A549 (cell line): ENCODE data around the gene MLST8. TPM values are rescaled to one million over a fixed set of nuclear protein-coding genes. Genes with fewer than 3 reads are reported as not detected.

Experiments used
- ATAC-seq, 2 experiments: fragments of 200-7000 bp in 1 of 2; fragments of >200 bp in 1 of 2; cut with Nextera tagmentation in 1 of 2; cut with Tn5 transposase in 1 of 2; 3 replicates each; pipeline versions ENCODE4 v1.8.0 to v1.9.1; 2018 to 2020; ENCODE audit warnings: mild to moderate bottlenecking in 1 of 2, moderate library complexity in 1 of 2
- CTCF ChIA-PET: fragments of 300-600 bp; sonication (Branson Sonifier 250); formaldehyde crosslinking; extraction: SDS; loops from one replicate; lab custom pipeline; 2021; ENCODE audit warnings: antibody characterized with exemption, inconsistent platforms; lab: Yijun Ruan, JAX
- POLR2A ChIA-PET: fragments of 350-600 bp; formaldehyde crosslinking; extraction: SDS; loops from one replicate; lab custom pipeline; 2021; ENCODE audit warnings: antibody characterized with exemption, inconsistent platforms; lab: Yijun Ruan, JAX
- DNase-seq, 2 experiments: peaks; one replicate each; pipeline versions ENCODE4 v3.0.0 to v3.0.0-alpha.2; 2011 to 2016; ENCODE audit warnings: low read depth in 1 of 2, low spot score in 1 of 2
- FAIRE-seq: peaks from 2 replicates; lab custom pipeline; 2011; peaks lifted over from hg19 to GRCh38; lab: Jason Lieb, UNC
- H3K27ac ChIP-seq, 2 experiments: fragments of >200 bp; sonication (Bioruptor Twin); formaldehyde crosslinking; 3 replicates each; pipeline ENCODE4 v1.5.1; 2016 to 2017
- H3K4me1 ChIP-seq: fragments of >200 bp; sonication (Bioruptor Twin); formaldehyde crosslinking; 3 replicates; pipeline ENCODE4 v1.6.1; 2016
- H3K4me2 ChIP-seq: fragments of >200 bp; sonication (Bioruptor Twin); formaldehyde crosslinking; 3 replicates; pipeline ENCODE4 v1.6.1; 2016
- H3K4me3 ChIP-seq: fragments of >200 bp; sonication (Bioruptor Twin); formaldehyde crosslinking; 3 replicates; pipeline ENCODE4 v1.5.1; 2016
- H3K9me3 ChIP-seq: fragments of >200 bp; sonication (Bioruptor Twin); formaldehyde crosslinking; 3 replicates; pipeline ENCODE4 v1.6.1; 2016
- ATOH8 ChIP-seq: fragments of 250-450 bp; sonication (Bioruptor Pico); IDR thresholded peaks from 2 replicates; pipeline ENCODE4 v1.5.0; 2020; ENCODE audit warnings: low read depth, mild to moderate bottlenecking, moderate library complexity
- BCL3 ChIP-seq: fragments of >200 bp; sonication (Bioruptor Twin); formaldehyde crosslinking; IDR thresholded peaks from 3 replicates; pipeline ENCODE4 v1.6.1; 2016
- CHD2 ChIP-seq: fragments of 150-350 bp; IDR thresholded peaks from 2 replicates; pipeline ENCODE4 v1.6.1; 2014; ENCODE audit warnings: low read length; ENCODE audit not compliant: partially characterized antibody
- E2F6 ChIP-seq: IDR thresholded peaks from 2 replicates; pipeline ENCODE4 v1.6.1; 2012; ENCODE audit warnings: low read depth, borderline replicate concordance
- EHF ChIP-seq: fragments of 250-450 bp; sonication (Bioruptor Pico); IDR thresholded peaks from 2 replicates; pipeline ENCODE4 v1.5.0; 2020; ENCODE audit warnings: mild to moderate bottlenecking
- EHMT2 ChIP-seq: fragments of 200-600 bp; sonication (generic); IDR thresholded peaks from 2 replicates; pipeline ENCODE4 v1.6.1; 2016; ENCODE audit warnings: antibody characterized with exemption, low read depth, mild to moderate bottlenecking, moderate library complexity
- EP300 ChIP-seq, 2 experiments: fragments of >200 bp; sonication (Bioruptor Twin); formaldehyde crosslinking; IDR thresholded peaks; 2 replicates in 1 of 2; 3 replicates in 1 of 2; pipeline ENCODE4 v1.6.1; 2016 to 2017
- FOSB ChIP-seq: fragments of 250-450 bp; sonication (Bioruptor Pico); IDR thresholded peaks from 2 replicates; pipeline ENCODE4 v1.5.0; 2020; ENCODE audit warnings: mild to moderate bottlenecking, moderate library complexity
- FOSL2 ChIP-seq, 2 experiments: fragments of 450-650 bp in 1 of 2; fragments of >200 bp in 1 of 2; sonication (Bioruptor Twin) in 1 of 2; formaldehyde crosslinking; IDR thresholded peaks; 2 replicates each; pipeline versions ENCODE4 v1.5.0 to v1.6.1; 2016 to 2020; ENCODE audit warnings: mild to moderate bottlenecking in 1 of 2, moderate library complexity in 1 of 2
- HDAC2 ChIP-seq: fragments of 200-600 bp; sonication (generic); IDR thresholded peaks from 2 replicates; pipeline ENCODE4 v1.6.1; 2016
- HOXA7 ChIP-seq: fragments of 250-450 bp; sonication (Bioruptor Pico); IDR thresholded peaks from 2 replicates; pipeline ENCODE4 v1.5.0; 2020; ENCODE audit warnings: mild to moderate bottlenecking, moderate library complexity
- HOXB5 ChIP-seq: fragments of 250-450 bp; sonication (Bioruptor Pico); IDR thresholded peaks from 2 replicates; pipeline ENCODE4 v1.5.0; 2020; ENCODE audit warnings: mild to moderate bottlenecking, moderate library complexity
- KDM5A ChIP-seq: fragments of 200-600 bp; sonication (generic); IDR thresholded peaks from 2 replicates; pipeline ENCODE4 v1.6.1; 2016; ENCODE audit warnings: antibody characterized with exemption, mild to moderate bottlenecking
- MAZ ChIP-seq: fragments of 150-350 bp; IDR thresholded peaks from 2 replicates; pipeline ENCODE4 v1.6.1; 2014; ENCODE audit warnings: antibody characterized with exemption, low read depth, low read length, borderline replicate concordance
- NFE2L2 ChIP-seq: fragments of 150-350 bp; conservative IDR thresholded peaks from 2 replicates; pipeline ENCODE4 v1.6.1; 2014; ENCODE audit warnings: low read length
- PHF8 ChIP-seq: fragments of 200-600 bp; sonication (generic); IDR thresholded peaks from 2 replicates; pipeline ENCODE4 v1.6.1; 2016; ENCODE audit warnings: low read depth, mild to moderate bottlenecking, antibody characterized with exemption, moderate library complexity, borderline replicate concordance
- POLR2A ChIP-seq: IDR thresholded peaks from 2 replicates; pipeline ENCODE4 v1.6.1; 2012; ENCODE audit warnings: mild to moderate bottlenecking, low read length
- RARB ChIP-seq: fragments of 250-450 bp; sonication (Bioruptor Pico); IDR thresholded peaks from 2 replicates; pipeline ENCODE4 v1.8.0; 2021; ENCODE audit warnings: mild to moderate bottlenecking, moderate library complexity
- REST ChIP-seq: fragments of 200-600 bp; sonication (generic); IDR thresholded peaks from 2 replicates; pipeline ENCODE4 v1.6.1; 2016; ENCODE audit warnings: antibody characterized with exemption, mild to moderate bottlenecking, moderate library complexity
- RFX5 ChIP-seq: fragments of 450-650 bp; IDR thresholded peaks from 2 replicates; pipeline ENCODE4 v1.7.1; 2014; ENCODE audit warnings: antibody characterized with exemption, mild to moderate bottlenecking, moderate library complexity
- SMC3 ChIP-seq: fragments of >200 bp; sonication (Bioruptor Twin); formaldehyde crosslinking; IDR thresholded peaks from 3 replicates; pipeline ENCODE4 v1.6.1; 2018; ENCODE audit warnings: inconsistent platforms
- SREBF2 ChIP-seq: fragments of 450-650 bp; IDR thresholded peaks from 2 replicates; pipeline ENCODE4 v1.6.1; 2014; ENCODE audit warnings: mild to moderate bottlenecking, moderate library complexity
- TFCP2L1 ChIP-seq: fragments of 250-450 bp; sonication (Bioruptor Pico); IDR thresholded peaks from 2 replicates; pipeline ENCODE4 v1.5.0; 2021; ENCODE audit warnings: mild to moderate bottlenecking
- WGBS: methylation state at CpG from one replicate; pipeline ENCODE4 v1.1.6; 2017; ENCODE audit errors: missing lambda C conversion rate; 5-methylcytosine and 5-hydroxymethylcytosine counted together
- polyA plus RNA-seq, 4 experiments: library from polyadenylated mRNA; depleted of rRNA in 3 of 4; stranded (reverse); fragments of >200 nt; fragmentation: RNase III in 1 of 4; extraction: RNeasy Plus Mini Kit Qiagen cat#74134 plus additional on column Dnase treatment in 1 of 4; gene quantifications; 2 replicates in 3 of 4; 3 replicates in 1 of 4; pipeline ENCODE4 v1.2.3, GENCODE V29; 2011 to 2017
- TF ChIP-seq, protein P1 (sequence below): fragments of >200 bp; sonication (Bioruptor Twin); formaldehyde crosslinking; IDR thresholded peaks from 2 replicates; pipeline ENCODE4 v1.6.1; 2016
- TF ChIP-seq, protein P2 (sequence below): fragments of 250-450 bp; sonication (Bioruptor Pico); IDR thresholded peaks from 2 replicates; pipeline ENCODE4 v1.5.0; 2021; ENCODE audit warnings: mild to moderate bottlenecking, moderate library complexity, borderline replicate concordance

Gene MLST8
- polyA plus RNA-seq, 2 of the 4 experiments (the other 2 are of a cell fraction): 46.8 to 53.9 TPM

- no peak for ATAC-seq
- FAIRE-seq: no peak
- WGBS: 93% methylated on average over 12 of the region's 25 CpGs
- H3K9me3 ChIP-seq: no peaks in the 10 kb centered on the region
- H3K4me2 ChIP-seq: no peak overlapping the region
- H3K4me3 ChIP-seq: no peak overlapping the region
- peaks cover 25% of the 10 kb centered on the region for H3K4me1 ChIP-seq
- no peak for DNase-seq
- ChIA-PET CTCF (interaction anchor here (3.8 kb wide), 1 partner anchor 23 kb away, joined by 20 read pairs; the partner anchor contains the start of gene ECI1), POLR2A (no interaction called here)
- no peak overlapping the region for H3K27ac ChIP-seq
- no peak for TF ChIP-seq KDM5A
- no peak for TF ChIP-seq EHMT2
- no peak for TF ChIP-seq EP300 (IDR thresholded peaks at IDR 0.05)
- TF ChIP-seq, protein P1, sequence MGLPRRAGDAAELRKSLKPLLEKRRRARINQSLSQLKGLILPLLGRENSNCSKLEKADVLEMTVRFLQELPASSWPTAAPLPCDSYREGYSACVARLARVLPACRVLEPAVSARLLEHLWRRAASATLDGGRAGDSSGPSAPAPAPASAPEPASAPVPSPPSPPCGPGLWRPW: no peak
- no peak for TF ChIP-seq REST
- TF ChIP-seq E2F6: no peak
- no peak for TF ChIP-seq NFE2L2
- TF ChIP-seq RFX5: no peak
These were observed 23.0 kb downstream of the MLST8 start for GRCh38 chr16:2228161-2228824.

DNA sequence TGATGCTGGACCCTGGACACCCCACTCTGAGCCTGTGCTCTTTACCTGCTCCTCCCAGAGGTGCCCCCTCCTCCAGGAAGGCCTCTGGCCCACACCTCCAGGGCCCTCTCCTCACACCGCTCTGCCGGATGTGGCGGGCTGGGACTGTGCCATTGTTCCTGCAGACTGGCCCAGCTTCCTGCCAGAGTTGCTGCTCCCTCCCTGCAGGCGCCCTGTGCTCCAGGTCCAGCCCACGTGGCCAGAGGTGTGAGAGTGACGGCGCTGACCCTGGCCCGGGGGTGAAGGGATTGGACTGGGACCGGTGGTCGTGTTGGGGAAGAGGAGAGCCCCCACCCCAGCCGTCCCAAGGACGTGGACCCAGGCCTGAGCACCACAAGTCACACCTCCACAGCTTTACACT is 23.8 kb downstream of the MLST8 start:
- WGBS: 95% methylated on average over 11 of the region's 12 CpGs
- CTCF ChIA-PET: interaction anchor here (2.3 kb wide), 1 partner anchor 34 kb away, joined by 7 read pairs; no protein-coding TSS in a partner anchor
- no peak for FAIRE-seq

More for the DNA sequence above, 23.8 kb downstream of the MLST8 start:
- ATAC-seq (no peak), DNase-seq (no peak)
- POLR2A ChIA-PET: no interaction called here
- TF ChIP-seq HDAC2: no peak
- no peak for TF ChIP-seq POLR2A
- no peak for TF ChIP-seq BCL3
- TF ChIP-seq EHF (CRISPR knock-in tag): no peak
- TF ChIP-seq CHD2: no peak
- TF ChIP-seq MAZ: no peak
- no peak for TF ChIP-seq FOSB (CRISPR knock-in tag)
- no peak for TF ChIP-seq HOXA7 (CRISPR knock-in tag)
- TF ChIP-seq HOXB5 (CRISPR knock-in tag): no peak
- TF ChIP-seq TFCP2L1 (CRISPR knock-in tag): no peak
- TF ChIP-seq KDM5A: no peak
- TF ChIP-seq RFX5: no peak
- TF ChIP-seq PHF8: no peak
- no peak for TF ChIP-seq SREBF2
- TF ChIP-seq RARB (CRISPR knock-in tag): no peak
- TF ChIP-seq, protein P2, sequence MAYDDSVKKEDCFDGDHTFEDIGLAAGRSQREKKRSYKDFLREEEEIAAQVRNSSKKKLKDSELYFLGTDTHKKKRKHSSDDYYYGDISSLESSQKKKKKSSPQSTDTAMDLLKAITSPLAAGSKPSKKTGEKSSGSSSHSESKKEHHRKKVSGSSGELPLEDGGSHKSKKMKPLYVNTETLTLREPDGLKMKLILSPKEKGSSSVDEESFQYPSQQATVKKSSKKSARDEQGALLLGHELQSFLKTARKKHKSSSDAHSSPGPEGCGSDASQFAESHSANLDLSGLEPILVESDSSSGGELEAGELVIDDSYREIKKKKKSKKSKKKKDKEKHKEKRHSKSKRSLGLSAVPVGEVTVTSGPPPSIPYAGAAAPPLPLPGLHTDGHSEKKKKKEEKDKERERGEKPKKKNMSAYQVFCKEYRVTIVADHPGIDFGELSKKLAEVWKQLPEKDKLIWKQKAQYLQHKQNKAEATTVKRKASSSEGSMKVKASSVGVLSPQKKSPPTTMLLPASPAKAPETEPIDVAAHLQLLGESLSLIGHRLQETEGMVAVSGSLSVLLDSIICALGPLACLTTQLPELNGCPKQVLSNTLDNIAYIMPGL (CRISPR knock-in tag): no peak
- no peak for TF ChIP-seq ATOH8 (CRISPR knock-in tag)
- TF ChIP-seq SMC3: no peak
- no peak for TF ChIP-seq FOSL2 (IDR thresholded peaks at IDR 0.05)
- no peak for TF ChIP-seq FOSL2 (CRISPR knock-in tag; IDR thresholded peaks at IDR 0.05)
- H3K4me1 ChIP-seq: peaks cover 25% of the 10 kb centered on the region
- no peak overlapping the region for H3K27ac ChIP-seq
- H3K4me2 ChIP-seq: no peak overlapping the region
- no peak overlapping the region for H3K4me3 ChIP-seq
- no peaks in the 10 kb centered on the region for H3K9me3 ChIP-seq
